Bronchial epithelial cell (primary cell): ENCODE data around the gene PDGFRB. TPM values are rescaled to one million over a fixed set of nuclear protein-coding genes. Genes with fewer than 3 reads are reported as not detected.

Experiments
- DNase-seq: peaks from one replicate; pipeline ENCODE4 v3.0.0-alpha.2; 2010; ENCODE audit warnings: low read depth
- FAIRE-seq: peaks from 2 replicates; lab custom pipeline; 2011; peaks lifted over from hg19 to GRCh38; lab: Jason Lieb, UNC
- H3K27me3 ChIP-seq: 2 replicates; pipeline ENCODE4 v1.5.1; 2011; ENCODE audit warnings: low read length; ENCODE audit not compliant: control insufficient read depth, insufficient read depth
- H3K36me3 ChIP-seq: 2 replicates; pipeline ENCODE4 v1.5.1; 2011; ENCODE audit warnings: low read length; ENCODE audit not compliant: control insufficient read depth, insufficient read depth
- H3K4me3 ChIP-seq: 2 replicates; pipeline ENCODE4 v1.5.1; 2011; ENCODE audit warnings: mild to moderate bottlenecking, low read depth, low read length, control low read depth
- total RNA-seq: library from RNA; depleted of rRNA; stranded (reverse); fragments of >200 nt; gene quantifications from 2 replicates; pipeline ENCODE4 v1.2.1, GENCODE V29; 2014
- TF ChIP-seq, protein P1 (sequence below): IDR thresholded peaks from 2 replicates; pipeline ENCODE4 v1.5.1; 2011; ENCODE audit warnings: mild to moderate bottlenecking, moderate library complexity, low read length, control low read depth, inconsistent platforms; ENCODE audit not compliant: insufficient read depth, severe bottlenecking

PDGFRB gene
- total RNA-seq, 1 donor from 2014 or later: 1.6 TPM

DNA sequence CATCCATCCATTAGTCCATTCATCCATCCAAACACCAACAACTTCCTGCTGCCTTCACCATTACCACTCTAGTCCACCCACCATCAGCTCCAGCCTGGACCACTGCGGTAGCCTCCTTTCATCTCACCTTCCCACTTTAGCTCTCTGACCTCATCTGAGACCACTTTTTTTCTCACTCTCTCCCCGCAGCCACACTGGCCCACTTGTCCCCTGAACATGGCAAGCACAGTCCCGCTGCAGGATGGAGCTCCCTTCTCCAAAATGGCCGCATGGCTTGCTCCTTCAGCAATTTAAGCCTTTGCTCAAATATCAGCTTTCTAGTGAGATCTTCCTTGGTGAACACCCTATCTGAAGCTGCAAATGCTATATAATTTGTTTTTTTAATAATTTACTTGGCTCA, 80.4 kb downstream of the PDGFRB start:
- DNase-seq: no peak
- Histone ChIP-seq H3K4me3 (no peak overlapping the region), H3K27me3 (no peaks in the 10 kb centered on the region), H3K36me3 (no peaks in the 10 kb centered on the region)
- no peak for FAIRE-seq
- TF ChIP-seq, protein P1, sequence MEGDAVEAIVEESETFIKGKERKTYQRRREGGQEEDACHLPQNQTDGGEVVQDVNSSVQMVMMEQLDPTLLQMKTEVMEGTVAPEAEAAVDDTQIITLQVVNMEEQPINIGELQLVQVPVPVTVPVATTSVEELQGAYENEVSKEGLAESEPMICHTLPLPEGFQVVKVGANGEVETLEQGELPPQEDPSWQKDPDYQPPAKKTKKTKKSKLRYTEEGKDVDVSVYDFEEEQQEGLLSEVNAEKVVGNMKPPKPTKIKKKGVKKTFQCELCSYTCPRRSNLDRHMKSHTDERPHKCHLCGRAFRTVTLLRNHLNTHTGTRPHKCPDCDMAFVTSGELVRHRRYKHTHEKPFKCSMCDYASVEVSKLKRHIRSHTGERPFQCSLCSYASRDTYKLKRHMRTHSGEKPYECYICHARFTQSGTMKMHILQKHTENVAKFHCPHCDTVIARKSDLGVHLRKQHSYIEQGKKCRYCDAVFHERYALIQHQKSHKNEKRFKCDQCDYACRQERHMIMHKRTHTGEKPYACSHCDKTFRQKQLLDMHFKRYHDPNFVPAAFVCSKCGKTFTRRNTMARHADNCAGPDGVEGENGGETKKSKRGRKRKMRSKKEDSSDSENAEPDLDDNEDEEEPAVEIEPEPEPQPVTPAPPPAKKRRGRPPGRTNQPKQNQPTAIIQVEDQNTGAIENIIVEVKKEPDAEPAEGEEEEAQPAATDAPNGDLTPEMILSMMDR: no peak

DNA sequence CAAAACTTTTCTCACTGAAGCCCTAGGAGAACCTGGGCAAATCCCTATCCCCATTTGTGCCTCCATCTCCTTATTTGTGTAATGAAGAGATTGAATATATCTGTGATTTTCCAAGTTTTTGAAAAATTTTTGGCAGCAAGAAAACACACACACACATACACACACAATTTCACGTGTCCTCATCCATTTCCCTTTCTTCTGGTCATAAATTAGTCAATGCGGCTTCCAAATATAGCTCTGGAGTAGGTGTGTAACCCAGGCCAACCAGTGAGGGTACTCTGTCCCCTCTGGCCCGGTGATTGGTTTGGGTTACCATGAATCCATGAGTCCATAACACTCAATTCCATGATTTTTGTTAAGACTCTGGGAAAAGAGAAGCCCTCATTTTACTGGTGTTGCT, 82.0 kb downstream of the PDGFRB start:
- FAIRE-seq (no peak), DNase-seq (no peak)
- Histone ChIP-seq H3K36me3 (no peaks in the 10 kb centered on the region), H3K27me3 (no peaks in the 10 kb centered on the region), H3K4me3 (no peak overlapping the region)
- TF ChIP-seq, protein P1: no peak

DNA sequence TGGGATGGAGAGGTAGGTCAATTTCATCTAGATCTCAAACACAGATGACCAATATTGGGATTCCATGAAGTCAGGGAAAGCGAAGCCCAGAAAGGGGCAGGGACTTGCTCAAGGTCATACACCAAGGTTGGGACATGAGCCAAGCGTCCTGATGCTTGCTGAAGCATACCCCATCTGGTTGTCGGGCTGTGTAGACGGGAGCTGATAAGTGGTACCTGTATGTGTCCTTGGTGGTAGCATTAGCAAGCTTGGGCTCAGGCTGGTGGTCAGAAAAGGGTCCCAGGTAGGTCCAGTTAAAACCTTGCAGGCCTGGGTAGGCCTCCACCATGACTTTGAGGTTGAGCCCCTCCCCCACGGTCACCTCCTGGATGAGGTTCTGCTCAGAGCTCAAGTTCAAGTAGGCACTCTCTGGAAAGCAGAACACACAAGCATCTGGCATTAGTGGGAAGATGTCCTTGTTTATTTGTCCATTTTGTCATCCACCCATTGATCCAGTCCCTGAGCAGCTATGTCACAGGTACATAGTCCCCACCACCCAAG, 82.5 kb downstream of the PDGFRB start:
- DNase-seq (no peak), FAIRE-seq (no peak)
- H3K4me3 ChIP-seq: no peak overlapping the region
- H3K27me3 ChIP-seq: no peaks in the 10 kb centered on the region
- TF ChIP-seq, protein P1: no peak
- H3K36me3 ChIP-seq: no peaks in the 10 kb centered on the region

DNA sequence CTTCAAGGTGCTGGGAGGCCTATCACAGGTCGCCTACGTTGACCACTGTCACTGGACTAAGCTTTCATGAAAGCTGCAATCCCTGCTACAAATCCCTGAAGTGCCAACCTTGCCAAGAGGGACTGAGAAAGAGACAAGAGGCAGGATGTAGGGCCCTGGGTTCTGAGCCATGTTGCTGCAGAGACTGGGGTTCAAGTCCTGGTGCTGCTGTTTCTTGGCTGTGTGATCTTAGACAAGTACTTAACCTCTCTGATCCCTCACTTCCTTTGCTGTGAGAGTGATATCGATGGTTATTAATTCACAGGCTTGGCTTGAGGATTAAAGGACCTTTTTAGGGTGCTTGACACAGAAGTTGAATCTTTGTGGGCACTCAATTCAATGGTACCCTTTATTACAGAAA, 84.8 kb downstream of the PDGFRB start:
- Histone ChIP-seq H3K27me3 (no peaks in the 10 kb centered on the region), H3K4me3 (no peak overlapping the region), H3K36me3 (no peaks in the 10 kb centered on the region)
- TF ChIP-seq, protein P1: no peak
- FAIRE-seq (no peak), DNase-seq (no peak)

DNA sequence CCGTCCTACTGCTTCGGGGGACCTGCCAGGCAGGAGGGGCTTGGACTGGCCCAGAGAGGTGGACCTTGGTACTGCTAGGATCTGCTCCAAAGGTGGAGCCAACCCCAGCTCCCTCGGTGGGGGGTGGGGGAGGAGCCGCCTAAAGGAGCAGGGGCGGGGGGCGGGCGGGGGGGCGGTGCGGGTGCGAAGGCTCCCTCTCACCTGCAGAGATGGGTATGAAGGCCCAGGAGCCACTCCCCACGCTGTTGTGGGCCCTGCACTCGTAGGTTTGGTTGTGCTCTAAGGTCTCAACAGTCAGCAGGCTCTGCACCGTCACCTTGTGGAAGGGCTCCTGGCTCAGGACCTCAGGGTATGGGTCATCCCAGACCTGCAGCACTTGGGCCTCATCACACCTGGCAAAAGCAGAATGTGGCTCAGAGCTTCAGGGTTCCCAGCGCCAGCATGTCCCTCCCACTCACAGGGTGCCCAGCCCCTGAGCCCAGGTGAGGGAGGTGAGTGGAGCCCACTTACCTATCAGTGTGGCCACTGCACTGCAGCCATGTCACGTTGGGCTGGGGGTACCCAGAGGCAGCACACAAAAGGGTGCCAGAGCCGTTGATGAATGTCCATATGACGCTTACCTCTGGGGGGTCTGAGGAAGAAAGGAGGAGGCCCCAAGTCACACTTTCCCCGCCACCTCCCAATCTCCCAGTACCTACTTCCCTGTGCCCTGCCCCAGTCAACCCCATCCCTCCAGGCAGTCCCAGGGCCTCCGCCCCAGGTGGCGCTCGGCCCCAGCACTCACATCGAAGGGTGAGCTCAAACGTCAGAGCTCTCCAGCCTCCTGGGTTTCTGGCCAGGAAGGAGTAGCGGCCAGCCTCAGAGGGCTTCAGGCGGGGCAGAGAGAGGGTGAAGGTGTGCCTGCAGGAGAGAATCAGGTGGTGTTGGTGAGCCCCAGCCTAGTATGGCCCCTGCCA, 85.7 kb downstream of the PDGFRB start:
- no peaks in the 10 kb centered on the region for H3K27me3 ChIP-seq
- DNase-seq (no peak), FAIRE-seq (peak; percentile 13)
- no peaks in the 10 kb centered on the region for H3K36me3 ChIP-seq
- TF ChIP-seq, protein P1: no peak
- no peak overlapping the region for H3K4me3 ChIP-seq
